Left ventricle myocardium inferior (tissue), 1 donor: ENCODE results near the gene OIP5. TPM values are rescaled to one million over a fixed set of nuclear protein-coding genes. Genes with fewer than 3 reads are reported as not detected.

ENCODE experiments used
- DNase-seq: peaks from one replicate; pipeline ENCODE4 v3.0.0-alpha.2; 2020
- H3K27ac ChIP-seq: fragments of 200-600 bp; replicated peaks from 2 replicates; pipeline ENCODE4 v1.8.0; 2021
- H3K27me3 ChIP-seq: fragments of 200-600 bp; 2 replicates; pipeline ENCODE4 v1.8.0; 2021; ENCODE audit warnings: low read depth
- H3K36me3 ChIP-seq: fragments of 200-600 bp; 2 replicates; pipeline ENCODE4 v1.8.0; 2021
- H3K4me1 ChIP-seq: fragments of 200-600 bp; 2 replicates; pipeline ENCODE4 v1.8.0; 2021
- H3K4me3 ChIP-seq: fragments of 200-600 bp; 2 replicates; pipeline ENCODE4 v1.8.0; 2021; ENCODE audit warnings: mild to moderate bottlenecking, moderate library complexity
- H3K9me3 ChIP-seq: fragments of 200-600 bp; replicated peaks from 2 replicates; pipeline ENCODE4 v1.8.0; 2021
- intact Hi-C: fragments of 100-400 bp; cut with micrococcal nuclease; formaldehyde crosslinking; loops from one replicate; pipeline ENCODE4 v1.11.0; 2022
- total RNA-seq: library from RNA; stranded (reverse); fragmentation: NEBNext Ultra II Directional; extraction: Animal tissue kit (Norgen Biotek cat#: 25700); gene quantifications from one replicate; pipeline ENCODE4 v1.2.1, GENCODE V29; 2021
- TF ChIP-seq, protein P1 (sequence below): fragments of 200-600 bp; IDR thresholded peaks from 2 replicates; pipeline ENCODE4 v1.8.0; 2021; ENCODE audit warnings: antibody characterized with exemption, mild to moderate bottlenecking, borderline replicate concordance
- donor health status: DM: no; HTN: yes; CAD: no; lungs with severe emphysema.

OIP5 gene
- total RNA-seq, 1 donor from 2014 or later: 0.19 TPM

- TF ChIP-seq, protein P1, sequence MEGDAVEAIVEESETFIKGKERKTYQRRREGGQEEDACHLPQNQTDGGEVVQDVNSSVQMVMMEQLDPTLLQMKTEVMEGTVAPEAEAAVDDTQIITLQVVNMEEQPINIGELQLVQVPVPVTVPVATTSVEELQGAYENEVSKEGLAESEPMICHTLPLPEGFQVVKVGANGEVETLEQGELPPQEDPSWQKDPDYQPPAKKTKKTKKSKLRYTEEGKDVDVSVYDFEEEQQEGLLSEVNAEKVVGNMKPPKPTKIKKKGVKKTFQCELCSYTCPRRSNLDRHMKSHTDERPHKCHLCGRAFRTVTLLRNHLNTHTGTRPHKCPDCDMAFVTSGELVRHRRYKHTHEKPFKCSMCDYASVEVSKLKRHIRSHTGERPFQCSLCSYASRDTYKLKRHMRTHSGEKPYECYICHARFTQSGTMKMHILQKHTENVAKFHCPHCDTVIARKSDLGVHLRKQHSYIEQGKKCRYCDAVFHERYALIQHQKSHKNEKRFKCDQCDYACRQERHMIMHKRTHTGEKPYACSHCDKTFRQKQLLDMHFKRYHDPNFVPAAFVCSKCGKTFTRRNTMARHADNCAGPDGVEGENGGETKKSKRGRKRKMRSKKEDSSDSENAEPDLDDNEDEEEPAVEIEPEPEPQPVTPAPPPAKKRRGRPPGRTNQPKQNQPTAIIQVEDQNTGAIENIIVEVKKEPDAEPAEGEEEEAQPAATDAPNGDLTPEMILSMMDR: no peak
- intact Hi-C loops: no loop called here
- no peak for DNase-seq
Observed at GRCh38 chr15:41279535-41280283, 52.7 kb downstream of the OIP5 start.

GRCh38 chr15:41278319-41278718 is 54.1 kb downstream of the OIP5 start:
- no peaks in the 10 kb centered on the region for H3K27me3 ChIP-seq
- DNase-seq: no peak
- peaks cover 62% of the 10 kb centered on the region for H3K36me3 ChIP-seq
- peaks cover 4% of the 10 kb centered on the region for H3K4me1 ChIP-seq
- intact Hi-C loops: no loop called here
- H3K9me3 ChIP-seq: no peaks in the 10 kb centered on the region
- H3K4me3 ChIP-seq: no peak overlapping the region
- TF ChIP-seq, protein P1: no peak
- no peak overlapping the region for H3K27ac ChIP-seq

More at GRCh38 chr15:41279535-41280283, 52.7 kb downstream of the OIP5 start:
- H3K4me1 ChIP-seq: peaks cover 15% of the 10 kb centered on the region
- H3K27ac ChIP-seq: no peak overlapping the region
- no peaks in the 10 kb centered on the region for H3K27me3 ChIP-seq
- no peak overlapping the region for H3K4me3 ChIP-seq
- H3K9me3 ChIP-seq: no peaks in the 10 kb centered on the region
- H3K36me3 ChIP-seq: peaks cover 49% of the 10 kb centered on the region

GRCh38 chr15:41276831-41277230 is 55.6 kb downstream of the OIP5 start:
- intact Hi-C loops: no loop called here
- DNase-seq: no peak
- Histone ChIP-seq H3K27me3 (no peaks in the 10 kb centered on the region), H3K9me3 (no peaks in the 10 kb centered on the region), H3K4me1 (no peaks in the 10 kb centered on the region), H3K4me3 (no peak overlapping the region), H3K36me3 (peaks cover 75% of the 10 kb centered on the region), H3K27ac (no peak overlapping the region)
- TF ChIP-seq, protein P1: no peak

DNA sequence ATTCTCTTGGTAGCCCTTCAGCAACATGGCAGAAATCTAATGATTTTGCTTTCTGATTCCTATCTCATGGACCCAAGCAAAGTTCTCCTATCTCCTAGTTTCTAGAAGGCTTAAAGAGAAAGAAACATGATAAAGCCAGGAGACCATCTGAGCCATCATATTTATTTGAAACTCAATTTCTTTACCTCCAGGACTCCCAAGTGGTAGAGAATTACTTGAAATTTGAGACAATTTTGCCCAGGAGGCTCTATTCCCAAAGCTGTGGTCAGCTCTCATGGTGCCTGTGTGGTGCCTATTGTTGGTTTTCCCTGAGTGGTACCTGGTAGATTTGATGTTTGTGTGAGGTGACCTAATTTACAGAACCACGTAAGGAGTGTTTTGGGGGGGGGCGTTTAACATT is 62.5 kb downstream of the OIP5 start:
- H3K4me1 ChIP-seq: no peaks in the 10 kb centered on the region
- intact Hi-C loops: no loop called here
- H3K36me3 ChIP-seq: peaks cover 73% of the 10 kb centered on the region

GRCh38 chr15:41263891-41264351 is 68.5 kb downstream of the OIP5 start:
- Histone ChIP-seq H3K9me3 (no peaks in the 10 kb centered on the region), H3K4me1 (peaks cover 31% of the 10 kb centered on the region), H3K4me3 (no peak overlapping the region), H3K27ac (peak overlapping the region; percentile 75), H3K36me3 (peaks cover 57% of the 10 kb centered on the region), H3K27me3 (no peaks in the 10 kb centered on the region)
- no peak for DNase-seq
- intact Hi-C loops: no loop called here
- TF ChIP-seq, protein P1: no peak

More for the DNA sequence above, 62.5 kb downstream of the OIP5 start:
- TF ChIP-seq, protein P1: no peak
- Histone ChIP-seq H3K4me3 (no peak overlapping the region), H3K27ac (no peak overlapping the region), H3K9me3 (no peaks in the 10 kb centered on the region), H3K27me3 (no peaks in the 10 kb centered on the region)
- no peak for DNase-seq
